B cell (primary cell): Measurements from ENCODE around the gene USP30.

Experiments
- EZH2 ChIP-seq: IDR thresholded peaks from 2 replicates; pipeline ENCODE4 v1.6.1; 2012; ENCODE audit warnings: borderline replicate concordance, low read depth, mild to moderate bottlenecking, moderate library complexity, low read length; ENCODE audit not compliant: insufficient read depth, poor library complexity, severe bottlenecking
- TF ChIP-seq, protein P1 (sequence below): fragments of 200-600 bp; IDR thresholded peaks from one replicate; pipeline ENCODE4 v1.8.0; 2022; ENCODE audit warnings: antibody characterized with exemption, mild to moderate bottlenecking

GRCh38 chr12:109065154-109065852, 12.9 kb downstream of the USP30 start:
- TF ChIP-seq, protein P1, sequence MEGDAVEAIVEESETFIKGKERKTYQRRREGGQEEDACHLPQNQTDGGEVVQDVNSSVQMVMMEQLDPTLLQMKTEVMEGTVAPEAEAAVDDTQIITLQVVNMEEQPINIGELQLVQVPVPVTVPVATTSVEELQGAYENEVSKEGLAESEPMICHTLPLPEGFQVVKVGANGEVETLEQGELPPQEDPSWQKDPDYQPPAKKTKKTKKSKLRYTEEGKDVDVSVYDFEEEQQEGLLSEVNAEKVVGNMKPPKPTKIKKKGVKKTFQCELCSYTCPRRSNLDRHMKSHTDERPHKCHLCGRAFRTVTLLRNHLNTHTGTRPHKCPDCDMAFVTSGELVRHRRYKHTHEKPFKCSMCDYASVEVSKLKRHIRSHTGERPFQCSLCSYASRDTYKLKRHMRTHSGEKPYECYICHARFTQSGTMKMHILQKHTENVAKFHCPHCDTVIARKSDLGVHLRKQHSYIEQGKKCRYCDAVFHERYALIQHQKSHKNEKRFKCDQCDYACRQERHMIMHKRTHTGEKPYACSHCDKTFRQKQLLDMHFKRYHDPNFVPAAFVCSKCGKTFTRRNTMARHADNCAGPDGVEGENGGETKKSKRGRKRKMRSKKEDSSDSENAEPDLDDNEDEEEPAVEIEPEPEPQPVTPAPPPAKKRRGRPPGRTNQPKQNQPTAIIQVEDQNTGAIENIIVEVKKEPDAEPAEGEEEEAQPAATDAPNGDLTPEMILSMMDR: no peak
- TF ChIP-seq EZH2: no peak
